Left forelimb (tissue), 1 donor: Measurements from ENCODE around the gene VPS29.
A peak's percentile ranks its signal among the peaks of the same experiment; 100 is the strongest.
"Not testable (repeated sequence)": the region's sequence is repeated elsewhere in the genome, so short reads cannot be mapped to it uniquely, and the experiment has no call there.

ENCODE experiments used
- DNase-seq: peaks from one replicate; pipeline ENCODE4 v3.0.0-alpha.2; 2018; ENCODE audit warnings: low spot score

Gene VPS29

GRCh38 chr12:110520876-110521712 is 19.2 kb upstream of the VPS29 start:
- DNase-seq = not testable (repeated sequence)

- not testable (repeated sequence) for DNase-seq
These were observed 16.1 kb upstream of the VPS29 start for GRCh38 chr12:110518014-110518413.

- no peak for DNase-seq
These were observed 15.1 kb upstream of the VPS29 start for GRCh38 chr12:110516995-110517394.

- DNase-seq = no peak
These were observed 12.5 kb upstream of the VPS29 start for GRCh38 chr12:110514363-110514762.

GRCh38 chr12:110513842-110514241 is 11.9 kb upstream of the VPS29 start:
- DNase-seq = no peak

GRCh38 chr12:110508071-110508586 is 6.2 kb upstream of the VPS29 start:
- no peak for DNase-seq

GRCh38 chr12:110505332-110505731 is 3.4 kb upstream of the VPS29 start:
- DNase-seq = no peak

GRCh38 chr12:110503432-110503831 is 1.5 kb upstream of the VPS29 start:
- no peak for DNase-seq

GRCh38 chr12:110501399-110501751 is 536 bp downstream of the VPS29 start:
- no peak for DNase-seq

- no peak for DNase-seq
These were observed 2.8 kb downstream of the VPS29 start for GRCh38 chr12:110498984-110499706.

- no peak for DNase-seq
These were observed 26.5 kb downstream of the VPS29 start for GRCh38 chr12:110475426-110475825.

- peak; percentile 98 for DNase-seq
These were observed 33.5 kb downstream of the VPS29 start, which contains the start of the genes FAM216A and GPN3 for GRCh38 chr12:110468214-110469048. Gene FAM216A, plus strand, starts transcription at chr12:110468845. Its CDS starts 31 bp downstream, at chr12:110468876. Gene GPN3, minus strand, starts transcription at chr12:110468257. Its CDS starts 54 bp downstream, at chr12:110468203.

- no peak for DNase-seq
These were observed 34.1 kb downstream of the VPS29 start for GRCh38 chr12:110467847-110468213.

GRCh38 chr12:110466791-110467190 is 35.1 kb downstream of the VPS29 start:
- no peak for DNase-seq

GRCh38 chr12:110465765-110466164 is 36.1 kb downstream of the VPS29 start:
- not testable (repeated sequence) for DNase-seq

GRCh38 chr12:110465024-110465423 is 36.9 kb downstream of the VPS29 start:
- no peak for DNase-seq

GRCh38 chr12:110461189-110461588 is 40.7 kb downstream of the VPS29 start:
- DNase-seq = not testable (repeated sequence)

- no peak for DNase-seq
These were observed 43.2 kb downstream of the VPS29 start for GRCh38 chr12:110458756-110459155.

GRCh38 chr12:110453569-110454296 is 48.2 kb downstream of the VPS29 start:
- DNase-seq = no peak

GRCh38 chr12:110451263-110451662 is 50.6 kb downstream of the VPS29 start:
- DNase-seq = no peak

- peak; percentile 96 for DNase-seq
These were observed 52.0 kb downstream of the VPS29 start, which contains the start of gene ARPC3 for GRCh38 chr12:110449799-110450497. Gene ARPC3, minus strand, starts transcription at chr12:110450337. Its CDS starts 77 bp downstream, at chr12:110450260.
